NCI-H524 treated with DMSO at 0.1 percent for 48 hours (cell line): Measurements from ENCODE around the gene LRRC53.
A peak's percentile ranks its signal among the peaks of the same experiment; 100 is the strongest.

Experiments
- DNase-seq: peaks from one replicate; lab custom pipeline; 2025; lab: John Stamatoyannopoulos, UW

LRRC53 gene

GRCh38 chr1:74512170-74512915, at the start of gene LRRC53:
Gene LRRC53, minus strand, starts transcription at chr1:74512611. Its CDS starts 29,262 bp downstream, at chr1:74483349.
- no peak for DNase-seq

GRCh38 chr1:74549932-74550331, 37.5 kb upstream of the LRRC53 start:
- DNase-seq = no peak

DNA sequence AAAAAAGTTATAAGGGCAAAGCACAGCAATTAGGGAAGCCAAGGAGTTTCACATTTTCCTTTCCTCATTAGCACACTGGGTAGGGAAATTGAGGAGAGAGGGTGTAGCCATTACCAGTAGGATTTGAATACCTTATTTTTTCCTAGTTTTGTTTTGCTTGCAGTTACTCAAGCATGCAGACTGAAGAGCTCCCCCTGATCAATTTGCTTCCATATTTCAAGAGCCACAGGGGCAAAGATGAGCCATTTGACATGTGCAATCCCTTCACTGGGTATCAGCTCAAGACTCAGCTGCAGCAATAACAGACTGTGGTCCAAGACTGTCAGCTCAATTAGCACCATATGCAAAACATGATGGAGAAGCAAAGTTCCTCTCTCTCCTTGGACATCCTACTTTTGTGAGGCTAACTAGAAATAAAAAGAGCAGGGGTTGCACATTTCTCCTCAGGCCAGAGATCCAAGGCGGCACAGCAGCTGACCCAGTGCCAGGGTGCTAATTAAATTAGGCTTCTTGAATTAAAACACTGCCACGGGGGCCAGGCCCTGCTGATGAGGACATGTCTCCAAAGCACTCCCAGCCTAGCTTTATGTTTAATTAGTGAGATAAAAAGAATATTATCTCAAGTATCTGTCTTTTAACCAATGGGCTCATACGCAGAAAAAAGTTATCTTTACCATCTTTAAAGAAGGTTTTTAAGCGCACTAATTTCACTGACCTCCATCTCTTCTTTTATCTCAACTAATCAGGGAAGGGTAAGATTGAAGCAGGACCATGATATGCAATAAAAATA, 36.7 kb upstream of the LRRC53 start:
- no peak for DNase-seq

- DNase-seq = no peak
These were observed 33.4 kb upstream of the LRRC53 start for GRCh38 chr1:74545821-74546220.

- DNase-seq = no peak
These were observed 21.8 kb upstream of the LRRC53 start for GRCh38 chr1:74534241-74534640.

DNA sequence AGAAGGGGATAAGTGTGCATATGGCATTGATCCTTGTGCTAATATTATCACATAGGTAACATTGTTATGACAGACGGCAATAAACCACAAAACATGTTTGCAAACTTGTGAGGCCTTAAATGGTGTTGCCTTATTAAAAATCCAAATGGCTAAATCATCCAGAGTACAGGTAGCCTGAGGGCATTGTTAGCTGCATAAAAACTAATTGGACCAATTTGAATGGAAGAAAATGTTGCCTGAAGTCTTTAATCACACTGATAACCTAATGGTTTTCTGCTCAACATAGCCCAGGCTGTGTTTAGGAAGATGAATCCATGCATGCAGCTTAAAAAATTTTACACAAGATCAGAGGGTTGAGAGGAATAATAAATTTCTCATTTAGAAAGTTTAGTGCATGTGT, 19.4 kb upstream of the LRRC53 start:
- DNase-seq = no peak

DNA sequence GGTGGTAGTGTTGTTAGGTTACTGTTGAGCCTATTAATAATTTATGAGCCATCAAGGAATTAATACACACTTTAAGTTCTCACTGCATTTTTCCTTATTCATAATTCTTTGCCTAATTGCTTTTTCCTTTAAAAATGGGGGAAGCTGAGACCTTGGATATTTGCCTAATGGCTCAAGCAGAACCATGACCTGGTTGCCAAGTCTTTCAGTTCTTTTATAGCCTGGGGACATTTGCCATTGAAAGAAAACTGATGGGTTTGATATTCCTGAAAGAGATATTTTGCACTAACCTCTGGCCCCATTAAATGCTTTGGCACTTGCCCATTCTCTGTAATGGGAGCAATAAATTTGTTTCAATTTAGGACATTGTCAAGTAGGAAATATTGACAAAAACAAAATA, 18.5 kb upstream of the LRRC53 start:
- DNase-seq = no peak

DNA sequence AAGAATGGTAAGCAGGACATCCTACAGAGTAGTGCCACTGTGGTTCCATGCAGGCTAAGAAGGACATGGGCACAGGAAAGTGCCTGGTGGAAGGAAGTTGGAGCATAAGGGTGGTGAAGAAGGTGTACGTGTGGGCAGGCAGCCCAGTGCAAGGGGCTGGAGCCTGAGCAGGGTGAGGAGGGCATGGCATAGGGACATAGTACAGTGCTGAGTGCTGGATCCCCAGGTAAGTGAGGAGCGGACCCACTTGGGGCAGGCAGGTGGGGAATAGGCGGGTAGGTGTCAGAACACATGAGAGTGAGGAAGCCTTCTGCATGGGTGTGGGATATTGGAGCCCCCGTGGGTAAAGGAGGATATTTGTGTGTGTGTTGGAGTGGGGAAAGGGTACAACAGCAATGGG, 15.7 kb upstream of the LRRC53 start:
- no peak for DNase-seq

- DNase-seq = no peak
These were observed 14.3 kb upstream of the LRRC53 start for GRCh38 chr1:74526708-74527107.

- no peak for DNase-seq
These were observed 11.6 kb upstream of the LRRC53 start for GRCh38 chr1:74523873-74524480.

- DNase-seq = no peak
These were observed 9.7 kb upstream of the LRRC53 start for GRCh38 chr1:74522148-74522547.

DNA sequence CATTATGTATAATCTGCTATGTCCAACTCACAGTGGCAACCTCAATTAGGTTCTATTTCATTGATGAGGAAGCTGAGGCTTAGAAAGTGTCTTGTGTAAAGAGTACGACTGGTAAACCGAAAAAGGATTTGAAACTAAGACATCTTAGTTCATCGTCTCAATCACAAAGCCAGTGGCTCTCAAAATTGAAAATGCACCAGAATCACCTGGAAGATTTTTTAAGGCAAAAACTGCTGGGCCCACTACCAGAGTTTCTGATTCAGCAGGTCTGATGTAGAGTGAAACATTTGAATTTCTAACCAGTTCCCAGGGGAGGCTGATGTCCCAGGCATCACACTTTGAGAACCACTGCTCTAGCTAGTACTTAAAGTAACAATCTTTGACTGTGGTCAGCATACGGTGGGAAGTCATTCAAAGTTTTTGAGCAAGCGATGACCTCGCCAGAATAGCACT, 5.2 kb upstream of the LRRC53 start:
- DNase-seq = no peak

DNA sequence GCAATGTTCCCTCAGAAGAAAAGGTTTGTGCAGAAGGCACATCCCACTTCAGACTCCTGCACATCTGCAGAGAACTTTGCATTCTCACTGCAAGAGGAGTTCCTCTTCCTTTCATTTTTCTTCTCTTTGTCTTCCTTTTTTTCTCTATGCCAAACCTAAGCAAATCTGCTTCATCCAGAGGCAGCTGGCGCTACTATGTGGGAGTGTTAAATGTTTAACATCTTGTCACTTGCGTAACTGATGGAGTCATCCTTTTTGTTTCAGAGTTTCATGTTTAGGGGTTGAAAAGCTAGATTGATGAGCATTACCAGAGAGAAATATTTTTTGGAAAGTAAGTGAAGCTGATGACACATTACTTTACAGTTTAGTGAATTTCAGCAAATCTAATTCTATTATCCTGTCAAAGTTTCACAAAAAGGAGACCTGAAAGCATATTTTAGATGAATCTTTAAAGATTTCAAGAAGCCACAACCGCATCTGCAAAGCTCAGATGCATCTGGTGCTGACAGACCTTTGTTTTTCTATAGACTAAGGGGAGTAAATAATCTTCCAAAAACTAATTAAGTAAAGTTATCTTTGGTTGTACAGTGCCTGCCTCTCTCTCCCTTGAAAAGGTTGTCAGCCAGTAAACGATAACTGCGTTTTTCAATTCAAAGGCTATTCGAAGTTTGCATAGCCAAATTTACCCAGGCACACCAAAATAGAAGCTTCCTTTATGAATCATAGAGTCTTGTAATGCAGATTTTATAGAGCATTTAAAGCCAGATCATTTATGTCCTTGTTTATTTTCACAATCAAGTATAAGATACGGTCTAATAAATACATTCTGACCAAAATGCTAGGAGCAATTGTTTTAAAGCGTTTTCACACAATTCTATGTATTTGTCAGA, 1.2 kb upstream of the LRRC53 start:
- no peak for DNase-seq

DNA sequence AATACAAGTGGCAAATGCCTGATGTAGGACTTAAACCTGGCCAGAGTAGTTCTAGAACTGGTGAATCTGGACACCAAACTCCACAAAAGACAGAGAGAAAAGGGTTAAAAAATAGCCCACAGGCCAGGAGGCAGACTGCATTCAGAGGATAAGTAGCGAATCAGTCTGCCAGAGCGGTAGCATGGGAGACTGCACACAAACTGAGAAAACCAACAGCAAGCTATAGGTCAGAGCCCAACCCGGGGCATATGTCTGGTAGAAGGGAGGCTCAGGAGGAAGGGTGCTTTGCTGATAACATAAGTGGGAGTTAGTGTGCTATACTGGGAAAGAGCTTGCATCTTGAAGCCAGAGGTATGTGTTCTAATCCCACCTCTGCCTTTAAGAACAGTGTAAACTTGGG, 4.0 kb downstream of the LRRC53 start:
- DNase-seq = no peak

GRCh38 chr1:74505928-74506710, 6.3 kb downstream of the LRRC53 start:
- DNase-seq = peak; percentile 75

- no peak for DNase-seq
These were observed 7.4 kb downstream of the LRRC53 start for GRCh38 chr1:74504933-74505512.

GRCh38 chr1:74504125-74504932, 8.1 kb downstream of the LRRC53 start:
- no peak for DNase-seq

DNA sequence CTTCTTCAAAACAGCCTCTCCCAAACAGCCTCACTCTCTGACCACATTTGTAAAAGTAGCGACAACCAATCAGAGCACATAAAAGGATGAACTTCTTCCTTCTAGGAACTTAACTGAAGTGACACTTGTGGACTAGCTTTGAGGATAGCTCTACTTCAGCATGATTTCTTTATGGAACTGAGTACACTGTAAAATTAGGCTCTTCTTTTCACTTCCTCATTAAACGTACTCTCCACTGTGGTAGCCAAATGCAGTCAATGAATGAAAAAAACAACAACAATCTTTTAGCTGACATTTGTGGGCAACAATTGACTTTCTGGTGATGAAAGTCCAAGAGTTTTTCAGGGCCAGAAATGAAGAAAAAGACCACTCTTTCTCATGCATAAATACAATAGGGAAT, 9.6 kb downstream of the LRRC53 start:
- no peak for DNase-seq

GRCh38 chr1:74502432-74502831, 10.0 kb downstream of the LRRC53 start:
- DNase-seq = no peak

DNA sequence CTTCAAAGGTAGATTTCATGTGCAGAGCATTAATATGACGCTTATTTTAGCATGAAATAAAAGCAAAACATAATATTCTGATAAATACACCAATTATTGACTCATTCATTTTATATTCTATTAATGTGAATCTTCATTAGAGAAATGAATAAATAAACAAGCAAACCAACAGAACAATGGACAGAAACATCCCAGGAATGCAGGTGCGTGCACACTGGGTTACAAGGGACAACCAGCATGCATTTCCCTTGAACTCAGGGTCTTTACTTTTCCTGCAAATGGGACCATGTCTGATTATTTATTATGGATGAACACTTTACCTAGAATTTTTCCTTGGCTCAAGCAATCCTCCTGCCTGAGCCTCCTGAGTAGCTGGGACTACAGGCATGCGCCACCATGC, 13.5 kb downstream of the LRRC53 start:
- no peak for DNase-seq
